Lung (tissue), 12 donors: ENCODE data around the gene CDC37L1. TPM values are rescaled to one million over a fixed set of nuclear protein-coding genes. Genes with fewer than 3 reads are reported as not detected.

Source experiments
- ATAC-seq: fragments of 200-7000 bp; cut with Tn5 transposase; one replicate; pipeline ENCODE4 v1.9.1; 2020; ENCODE audit warnings: moderate number of reproducible peaks; ENCODE audit not compliant: insufficient read depth, low FRiP score
- DNase-seq, 3 donors: peaks; one replicate each; pipeline ENCODE4 v3.0.0-alpha.2; 2013 to 2017
- H3K27ac ChIP-seq, 2 donors: one replicate each; pipeline ENCODE4 v1.5.1; 2013; ENCODE audit warnings: mild to moderate bottlenecking in 2 of 2, moderate library complexity in 2 of 2, control low read depth in 1 of 2, inconsistent platforms in 1 of 2, low read depth in 1 of 2, low read length in 1 of 2
- H3K27me3 ChIP-seq, 3 donors: one replicate each; pipeline ENCODE4 v1.5.1; 2013; ENCODE audit warnings: low read length in 2 of 3; ENCODE audit not compliant: control insufficient read depth in 3 of 3, insufficient read depth in 3 of 3
- H3K36me3 ChIP-seq, 4 donors: one replicate each; pipeline ENCODE4 v1.5.1; 2013; ENCODE audit warnings: low read length in 4 of 4, mild to moderate bottlenecking in 1 of 4, moderate library complexity in 1 of 4; ENCODE audit not compliant: control insufficient read depth in 4 of 4, insufficient read depth in 4 of 4
- H3K4me1 ChIP-seq, 5 donors: one replicate each; pipeline ENCODE4 v1.5.1; 2013; ENCODE audit warnings: low read length in 5 of 5, mild to moderate bottlenecking in 2 of 5, moderate library complexity in 1 of 5; ENCODE audit not compliant: control insufficient read depth in 5 of 5, insufficient read depth in 5 of 5
- H3K4me3 ChIP-seq: one replicate; pipeline ENCODE4 v1.5.1; 2013; ENCODE audit warnings: mild to moderate bottlenecking, control low read depth, moderate library complexity
- H3K9ac ChIP-seq, 2 donors: one replicate each; pipeline ENCODE4 v1.5.1; 2013; ENCODE audit warnings: low read length in 2 of 2, control low read depth in 1 of 2; ENCODE audit not compliant: insufficient read depth in 1 of 2
- H3K9me3 ChIP-seq, 4 donors: one replicate each; pipeline ENCODE4 v1.5.1; 2013; ENCODE audit warnings: low read length in 3 of 4, mild to moderate bottlenecking in 1 of 4, moderate library complexity in 1 of 4; ENCODE audit not compliant: control insufficient read depth in 4 of 4, insufficient read depth in 3 of 4
- CTCF ChIP-seq: IDR thresholded peaks from 2 replicates; pipeline ENCODE4 v1.5.1; 2012; ENCODE audit warnings: mild to moderate bottlenecking; ENCODE audit errors: control extremely low read depth, extremely low read depth
- WGBS, 2 donors: extraction: QIAGEN DNeasy Blood & Tissue Kit; methylation state at CpG; one replicate each; pipeline ENCODE4 v1.1.7; 2013; 5-methylcytosine and 5-hydroxymethylcytosine counted together
- polyA plus RNA-seq, 2 donors: library from polyadenylated mRNA; stranded (reverse); fragments of 200-250 nt; gene quantifications; one replicate each; pipeline ENCODE4 v1.2.1, GENCODE V29; 2013
- total RNA-seq, 2 donors: library from RNA; depleted of rRNA in 1 of 2; stranded (reverse); fragments of >200 nt in 1 of 2; gene quantifications; one replicate each; pipeline ENCODE4 v1.2.1, GENCODE V29; 2014 to 2021
- donor health status: control.
- donor health status: control.
- donor health status: Bipolar disorder and iron deficiency.
- donor health status: healthy.
- donor health status: DM: yes; HTN: yes; CAD: no.

The CDC37L1 gene
- total and polyA plus RNA-seq, 4 donors, result 9.3 to 30.7 (median 14.1) TPM

- WGBS, 2 donors, result 76 to 80% methylated on average over 2 of the region's 2 CpGs
- H3K9ac ChIP-seq, result no peak overlapping the region
- H3K36me3 ChIP-seq, result peaks cover 4 to 39% (median 12%) of the 10 kb centered on the region in 4 donors
- ATAC-seq (no peak), DNase-seq (no peak)
- H3K27ac ChIP-seq, result no peak overlapping the region
- H3K4me1 ChIP-seq, result peaks cover 0 to 2% (median 0%) of the 10 kb centered on the region in 5 donors
- TF ChIP-seq CTCF, result no peak
- H3K9me3 ChIP-seq, result no peaks in the 10 kb centered on the region
- no peaks in the 10 kb centered on the region for H3K27me3 ChIP-seq
- H3K4me3 ChIP-seq, result no peak overlapping the region
These were observed 21.6 kb downstream of the CDC37L1 start for GRCh38 chr9:4700932-4701331.

- Histone ChIP-seq H3K4me1 (peaks cover 0 to 2% (median 0%) of the 10 kb centered on the region in 5 donors), H3K4me3 (no peak overlapping the region), H3K9me3 (no peaks in the 10 kb centered on the region), H3K27me3 (no peaks in the 10 kb centered on the region), H3K36me3 (peaks cover 4 to 39% (median 12%) of the 10 kb centered on the region in 4 donors), H3K9ac (no peak overlapping the region), H3K27ac (no peak overlapping the region)
- ATAC-seq, result no peak
- no peak for DNase-seq
- no peak for TF ChIP-seq CTCF
- WGBS, 2 donors, result 35% methylated on average over 1 of the region's 1 CpG
These were observed 22.2 kb downstream of the CDC37L1 start for GRCh38 chr9:4701526-4701925.

- Histone ChIP-seq H3K27ac (no peak overlapping the region), H3K36me3 (peaks cover 2 to 31% (median 7%) of the 10 kb centered on the region in 4 donors), H3K4me1 (peaks cover 0 to 2% (median 0%) of the 10 kb centered on the region in 5 donors), H3K27me3 (no peaks in the 10 kb centered on the region), H3K4me3 (no peak overlapping the region), H3K9ac (no peak overlapping the region), H3K9me3 (no peaks in the 10 kb centered on the region)
- ATAC-seq (no peak), DNase-seq (no peak)
- WGBS, 2 donors, result 90 to 95% methylated on average over 2 of the region's 2 CpGs
- TF ChIP-seq CTCF, result no peak
These were observed 24.8 kb downstream of the CDC37L1 start for GRCh38 chr9:4704129-4704528.

- no peak overlapping the region for H3K4me3 ChIP-seq
- no peaks in the 10 kb centered on the region for H3K27me3 ChIP-seq
- ATAC-seq, result no peak
- WGBS, 2 donors, result 65 to 85% methylated on average over 2 of the region's 2 CpGs
- H3K4me1 ChIP-seq, result peaks cover 0 to 4% (median 0%) of the 10 kb centered on the region in 5 donors
- no peak overlapping the region for H3K9ac ChIP-seq
- H3K36me3 ChIP-seq, result peaks cover 2 to 26% (median 9%) of the 10 kb centered on the region in 4 donors
- no peak overlapping the region for H3K27ac ChIP-seq
- DNase-seq, result no peak
- no peak for TF ChIP-seq CTCF
- no peaks in the 10 kb centered on the region for H3K9me3 ChIP-seq
These were observed 26.7 kb downstream of the CDC37L1 start for GRCh38 chr9:4706021-4706420.
